Measurements from ENCODE around the gene SASH1. TPM values are rescaled to one million over a fixed set of nuclear protein-coding genes. Genes with fewer than 3 reads are reported as not detected.

Gene SASH1
- total and polyA plus RNA-seq, 2 of the 8 experiments (the other 6 are each of a cell fraction or from before 2014, with no cell fraction given), result 6.0 to 20.2 TPM

DNA sequence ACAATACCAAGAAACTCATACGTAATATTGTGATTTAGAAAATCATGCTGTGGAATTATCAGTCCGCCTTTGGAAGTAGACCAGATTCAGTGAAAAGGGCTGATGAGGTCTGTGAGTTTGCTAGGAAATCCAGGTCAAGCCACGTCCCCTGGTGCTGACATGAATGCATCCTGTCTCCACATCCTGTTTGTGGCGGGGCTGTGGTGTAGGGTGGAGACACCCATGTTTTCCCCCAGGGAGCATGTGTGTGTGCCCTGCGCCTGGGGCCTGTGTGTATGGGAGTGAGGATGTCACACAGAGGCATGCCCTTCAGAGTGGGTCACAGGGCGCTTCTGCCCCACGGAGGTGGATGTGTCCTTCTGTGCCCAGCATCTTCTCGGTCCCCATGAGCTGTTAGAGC is 109.1 kb downstream of the SASH1 start:
- no peak overlapping the region for H3K56ac ChIP-seq (replicated peaks; ENCODE audit: insufficient read length, low read depth, low read length)
- H2AK5ac ChIP-seq (ENCODE audit: low read depth, low read length), result no peak overlapping the region
- peaks cover 7% of the 10 kb centered on the region; the same call in 1 of the 2 replicates for H3K79me1 ChIP-seq (ENCODE audit: low read depth, low read length)
- H3K14ac ChIP-seq (ENCODE audit: insufficient read length), result no peak overlapping the region
- 87% methylated on average over 8 of the region's 8 CpGs; no CpG with 5 or more reads in 1 of the 2 experiments for WGBS, 2 experiments (ENCODE audit: extremely low coverage in 1 of 2, insufficient coverage in 1 of 2, insufficient read length in 1 of 2, insufficient replicate concordance in 2 of 2, low coverage in 1 of 2, low lambda C conversion rate in 2 of 2, missing lambda C conversion rate in 1 of 2)
- H4K8ac ChIP-seq (ENCODE audit: extremely low read depth, insufficient read depth, low read length), result no peak overlapping the region
- ChIA-PET CTCF (ENCODE audit: partially characterized antibody) (interaction anchor here (0.8 to 5.4 kb wide), 4 partner anchors 12 to 275 kb away, joined by 3 to 24 read pairs (median 8); no protein-coding TSS in a partner anchor), POLR2A (ENCODE audit: partially characterized antibody) (interaction anchor here (0.7 kb wide), 1 partner anchor 109 kb away, joined by 3 read pairs; no protein-coding TSS in a partner anchor)
- 0 out of 4 replicates have a peak, but pooled peaks cover 0 to 1% of the 10 kb centered on the region in 2 experiments for H3K79me2 ChIP-seq (ENCODE audit: control insufficient read depth in 1 of 2, insufficient read depth in 2 of 2, low read length in 2 of 2)
- H3K9ac ChIP-seq (replicated peaks in 1 of 4; ENCODE audit: extremely low read depth in 1 of 4, low read depth in 3 of 4, low read length in 3 of 4), result no peak overlapping the region
- no peak overlapping the region for H3K18ac ChIP-seq (ENCODE audit: extremely low read depth, low read length)
- DNase-seq (ENCODE audit: low read depth in 1 of 2, low spot score in 2 of 2), result no peak
- no peak overlapping the region for H2BK120ac ChIP-seq (replicated peaks; ENCODE audit: low read depth, low read length)
- no peak overlapping the region for H2BK12ac ChIP-seq (ENCODE audit: low read depth, low read length)
- H2BK20ac ChIP-seq (ENCODE audit: low read length), result no peak overlapping the region
- no peak overlapping the region for H2AFZ ChIP-seq (ENCODE audit: low read length)
- H4K5ac ChIP-seq (ENCODE audit: insufficient read length, low read depth, low read length), result no peak overlapping the region
- H3K23ac ChIP-seq (ENCODE audit: insufficient read length), result no peak overlapping the region
- H3K4ac ChIP-seq (replicated peaks; ENCODE audit: insufficient read length, low read depth, low read length), result no peak overlapping the region
- no peak overlapping the region for H3K4me3 ChIP-seq (ENCODE audit: extremely low read depth in 1 of 4, insufficient read depth in 2 of 4, low read depth in 3 of 4, low read length in 4 of 4)
- peaks cover 0 to 2% (median under 1%) of the 10 kb centered on the region in 4 experiments; a peak in 6 of 7 replicates for H3K4me1 ChIP-seq (replicated peaks in 1 of 4; ENCODE audit: control insufficient read depth in 3 of 4, insufficient read depth in 4 of 4, low read length in 3 of 4)
- H4K20me1 ChIP-seq (replicated peaks in 1 of 2; ENCODE audit: control insufficient read depth in 1 of 2, insufficient read depth in 2 of 2, low read length in 2 of 2), result peaks cover 3% of the 10 kb centered on the region in 2 experiments
- 0 out of 2 replicates have a peak, but pooled peaks cover 2% of the 10 kb centered on the region for H3K23me2 ChIP-seq (ENCODE audit: low read depth, low read length)
- no peaks in the 10 kb centered on the region for H3K27me3 ChIP-seq (replicated peaks in 1 of 4; ENCODE audit: control insufficient read depth in 3 of 4, extremely low read depth in 1 of 4, insufficient read depth in 3 of 4, low read length in 3 of 4)
- H3K4me2 ChIP-seq (ENCODE audit: insufficient read depth in 1 of 2, low read depth in 2 of 2, low read length in 2 of 2), result no peak overlapping the region
- H2BK5ac ChIP-seq (ENCODE audit: low read depth, low read length), result no peak overlapping the region
- no peak overlapping the region for H2BK15ac ChIP-seq (ENCODE audit: low read length)
- no peak overlapping the region for H4K91ac ChIP-seq (replicated peaks; ENCODE audit: insufficient read length, low read length)
- H3K27ac ChIP-seq (ENCODE audit: low read depth, low read length), result no peak overlapping the region
- no peak for FAIRE-seq
- H3K9me3 ChIP-seq (ENCODE audit: insufficient read depth in 2 of 2, low read depth in 1 of 2, low read length in 1 of 2), result no peaks in the 10 kb centered on the region
- no peaks in the 10 kb centered on the region; a peak in 1 of 8 replicates for H3K36me3 ChIP-seq (ENCODE audit: control insufficient read depth in 2 of 4, insufficient read depth in 4 of 4, low read length in 3 of 4)
- TF ChIP-seq ATF2 (IDR thresholded peaks at IDR 0.05; ENCODE audit: low read length) (no peak), ASH2L (IDR thresholded peaks at IDR 0.05; ENCODE audit: low read length) (no peak), POLR2A (IDR thresholded peaks at IDR 0.05; ENCODE audit: control extremely low read depth in 1 of 2, low read depth in 2 of 2, low read length in 2 of 2) (no peak), MAX (IDR thresholded peaks at IDR 0.05) (no peak), BACH1 (IDR thresholded peaks at IDR 0.05; ENCODE audit: low read length) (no peak), MAFK (IDR thresholded peaks at IDR 0.05; ENCODE audit: low read depth, low read length) (no peak)

Data from H1 (cell line).